GM19193 (cell line): Measurements from ENCODE around the gene ATP10A.

Source experiments
- POLR2A ChIP-seq: IDR thresholded peaks from 4 replicates; pipeline ENCODE4 v1.6.1; 2011; ENCODE audit not compliant: insufficient read depth, insufficient read length; ENCODE audit errors: extremely low read depth

Gene ATP10A

GRCh38 chr15:25738171-25738965 is 124.8 kb downstream of the ATP10A start:
- TF ChIP-seq POLR2A, result no peak

DNA sequence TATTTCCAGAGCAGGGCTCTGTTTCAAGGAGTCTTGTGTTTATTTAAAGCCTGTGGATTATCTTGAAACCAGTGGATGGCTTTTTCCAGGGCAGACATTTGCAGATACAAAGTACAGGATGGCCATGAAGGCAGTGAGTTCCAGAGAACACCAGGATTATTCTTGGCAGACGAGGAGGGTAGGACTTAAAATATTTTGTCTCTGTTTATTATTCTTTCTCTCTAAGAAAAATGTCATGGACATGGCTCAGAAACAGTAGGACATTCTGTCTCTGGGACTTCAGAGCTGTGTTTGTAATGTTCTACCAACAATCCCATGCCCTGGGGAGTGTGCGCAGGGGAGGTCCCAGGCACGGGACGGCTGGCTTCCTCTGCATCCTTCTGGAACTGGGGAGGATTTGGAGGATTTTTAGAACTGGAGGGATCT is 125.9 kb downstream of the ATP10A start:
- no peak for TF ChIP-seq POLR2A

GRCh38 chr15:25736461-25736860 is 126.7 kb downstream of the ATP10A start:
- TF ChIP-seq POLR2A, result no peak

DNA sequence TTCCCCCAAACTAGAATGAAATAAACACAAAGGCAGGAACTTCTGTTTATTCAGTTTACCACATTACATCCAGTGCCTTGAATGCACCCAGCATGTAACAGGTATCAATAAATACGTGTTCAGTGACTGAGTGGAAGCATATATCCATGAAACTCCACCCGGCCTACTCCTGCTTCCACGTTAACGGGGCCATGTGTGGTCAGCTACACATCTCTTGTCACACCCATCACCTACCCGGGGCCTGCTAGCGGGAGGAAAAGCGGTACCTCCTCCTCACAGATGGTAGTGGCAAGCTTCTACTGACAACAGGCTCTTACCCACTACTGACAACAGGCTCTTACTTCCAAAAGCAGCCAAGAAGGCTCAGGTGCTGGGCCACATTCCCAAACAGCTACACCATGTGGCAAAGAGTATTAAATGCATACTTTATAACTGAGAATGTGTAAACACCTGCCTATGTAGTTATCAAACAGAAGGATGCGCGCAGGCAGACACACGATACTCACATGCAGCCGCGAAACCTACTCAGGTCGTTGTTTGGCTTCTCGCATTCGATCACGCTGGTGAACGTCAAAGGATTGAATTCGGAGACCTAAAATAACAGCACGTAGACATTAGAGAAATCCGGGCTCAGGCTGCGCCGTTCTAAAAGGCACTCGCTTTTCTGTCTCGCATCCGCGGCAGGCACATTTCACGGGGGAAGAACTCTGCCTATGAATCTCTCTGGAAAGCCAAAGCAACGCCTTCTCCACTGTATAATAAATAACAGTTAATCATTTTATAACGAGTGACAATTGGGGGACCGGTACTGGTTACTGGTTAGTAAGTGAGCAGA is 127.4 kb downstream of the ATP10A start:
- no peak for TF ChIP-seq POLR2A

GRCh38 chr15:25734680-25735355 is 128.3 kb downstream of the ATP10A start:
- no peak for TF ChIP-seq POLR2A

GRCh38 chr15:25733856-25734679 is 129.1 kb downstream of the ATP10A start:
- no peak for TF ChIP-seq POLR2A

DNA sequence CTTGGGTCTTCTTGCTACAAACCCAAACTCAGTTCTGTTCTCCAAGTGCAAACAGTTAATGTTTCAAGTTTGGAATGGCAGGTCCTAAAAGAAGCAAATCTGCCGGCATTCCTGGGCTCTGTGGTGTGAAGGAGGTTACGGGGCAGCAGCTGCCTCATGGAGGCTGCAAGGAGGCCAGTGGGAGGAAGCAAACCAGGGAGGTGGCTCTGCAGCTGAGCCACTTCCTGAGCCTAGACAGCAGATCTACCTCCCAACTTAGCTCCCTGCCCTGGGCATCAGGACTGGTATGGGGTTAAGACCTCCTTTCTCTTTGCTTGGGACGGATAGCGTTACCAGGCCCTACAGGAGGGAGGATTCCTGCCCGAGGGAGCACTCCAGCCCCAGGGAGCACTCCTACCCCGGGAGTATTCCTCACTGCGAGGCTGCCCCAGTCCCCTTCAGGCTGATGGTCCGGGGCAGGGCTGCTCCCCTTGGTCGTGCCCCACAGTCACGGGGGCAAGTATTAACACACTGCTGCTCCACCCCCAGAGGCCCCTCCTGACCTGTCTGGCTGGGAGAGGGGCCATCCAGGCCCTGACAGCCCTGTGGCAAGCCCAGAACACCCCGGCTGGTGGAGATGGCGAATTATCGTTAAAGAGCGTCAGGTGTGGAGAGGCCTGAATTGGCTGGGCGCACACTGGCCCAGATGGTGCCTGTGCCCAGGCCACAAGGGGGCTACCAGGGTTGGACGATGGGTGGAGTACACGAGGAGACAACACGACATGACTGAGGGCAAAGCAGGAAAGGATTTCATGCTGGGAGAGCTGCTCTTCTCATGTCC is 129.9 kb downstream of the ATP10A start:
- TF ChIP-seq POLR2A, result no peak

DNA sequence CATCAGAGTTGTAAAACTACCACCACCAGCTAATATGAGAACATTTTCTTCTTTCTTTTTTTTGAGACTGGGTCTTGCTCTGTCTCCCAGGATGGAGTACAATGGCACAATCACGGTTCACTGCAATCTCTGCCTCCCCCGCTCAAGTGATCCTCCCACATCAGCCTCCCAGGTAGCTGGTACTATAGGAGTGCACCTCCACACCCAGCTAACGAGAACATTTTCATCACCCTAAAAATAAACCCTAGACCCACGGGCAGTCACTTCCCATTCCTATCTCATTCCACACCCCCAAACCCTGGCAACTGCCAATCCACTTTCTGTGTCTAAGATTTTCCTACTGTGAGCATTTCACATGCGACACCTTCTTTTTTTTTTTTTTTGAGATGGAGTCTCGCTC is 130.9 kb downstream of the ATP10A start:
- TF ChIP-seq POLR2A, result no peak

- TF ChIP-seq POLR2A, result no peak
These were observed 131.7 kb downstream of the ATP10A start for GRCh38 chr15:25731411-25731810.

DNA sequence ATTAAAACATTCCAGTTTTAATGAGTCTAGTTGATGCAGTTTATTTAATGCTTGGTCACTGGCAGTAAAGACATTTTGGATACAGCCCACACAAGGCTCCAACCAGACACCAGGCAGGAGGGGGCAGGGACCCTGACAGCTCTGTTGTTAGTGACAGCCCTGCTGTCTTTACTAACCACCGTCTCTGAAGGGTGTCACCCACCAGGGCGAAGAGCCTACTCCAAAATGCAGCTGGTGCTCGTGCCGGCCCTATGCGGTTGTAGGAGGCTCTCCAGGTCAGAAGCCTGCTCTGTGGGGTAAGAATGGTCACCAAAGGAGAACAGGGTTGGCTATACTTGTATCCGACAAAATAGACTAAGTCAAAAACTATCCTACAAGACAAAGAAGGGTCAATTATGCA is 132.2 kb downstream of the ATP10A start:
- TF ChIP-seq POLR2A, result no peak

GRCh38 chr15:25728816-25729215 is 134.3 kb downstream of the ATP10A start:
- no peak for TF ChIP-seq POLR2A

DNA sequence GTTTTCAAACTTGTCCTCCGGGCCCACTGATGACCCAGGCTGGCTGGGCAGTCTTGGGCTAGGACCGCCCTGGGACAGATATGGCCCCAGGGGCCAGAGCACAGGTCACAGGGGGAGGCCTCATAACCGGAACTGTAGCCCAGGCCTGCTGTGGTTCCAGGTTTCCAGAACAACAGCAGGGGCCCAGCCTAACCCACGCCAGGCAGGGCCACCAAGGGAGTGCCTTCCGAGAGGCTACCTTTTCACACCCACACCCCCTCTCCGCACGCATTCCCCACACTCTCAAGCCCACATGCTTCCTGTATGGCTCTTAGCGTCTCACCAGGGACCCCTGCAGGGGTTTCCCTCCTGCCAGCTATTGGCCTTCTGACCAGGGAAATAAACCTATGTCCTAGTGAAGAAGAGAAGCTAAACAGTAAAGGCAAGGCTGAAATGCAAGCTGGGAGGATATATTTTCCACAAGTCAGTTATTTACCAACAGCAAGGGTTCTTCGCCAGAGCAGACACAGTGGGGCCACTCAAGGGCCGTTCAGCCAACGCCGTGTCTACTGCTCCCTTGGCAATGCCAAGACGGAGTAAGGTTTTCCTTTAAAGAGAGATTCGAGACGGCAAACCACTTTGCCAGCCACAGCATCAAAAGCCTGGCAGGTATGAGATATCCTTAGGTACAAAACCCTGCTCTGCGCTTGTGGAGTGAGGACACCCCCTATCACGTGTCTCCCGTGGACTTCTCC is 135.1 kb downstream of the ATP10A start:
- TF ChIP-seq POLR2A, result no peak

GRCh38 chr15:25727116-25727515 is 136.0 kb downstream of the ATP10A start:
- no peak for TF ChIP-seq POLR2A

DNA sequence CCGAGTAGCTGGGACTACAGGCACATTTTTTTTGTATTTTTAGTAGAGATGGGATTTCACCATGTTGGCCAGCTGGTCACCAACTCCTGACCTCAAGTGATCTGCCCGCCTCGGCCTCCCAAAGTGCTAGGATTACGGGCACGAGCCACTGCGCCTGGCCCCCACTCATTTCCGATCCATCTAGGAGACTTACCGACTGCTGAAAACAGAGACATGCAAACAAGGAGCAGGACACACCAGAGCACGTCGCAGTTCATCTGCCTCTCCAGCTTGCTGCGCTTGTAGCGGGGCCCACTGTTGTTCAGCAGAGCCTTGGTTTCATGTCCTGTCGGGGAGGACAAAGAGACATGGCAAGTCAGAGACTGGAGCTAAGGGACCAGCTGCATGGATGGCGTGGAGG is 137.4 kb downstream of the ATP10A start:
- TF ChIP-seq POLR2A, result no peak

GRCh38 chr15:25724899-25725298 is 138.2 kb downstream of the ATP10A start:
- no peak for TF ChIP-seq POLR2A
